ENCODE data around the gene TJAP1.
"Not testable (repeated sequence)": the region's sequence is repeated elsewhere in the genome, so short reads cannot be mapped to it uniquely, and the experiment has no call there.

Gene TJAP1

DNA sequence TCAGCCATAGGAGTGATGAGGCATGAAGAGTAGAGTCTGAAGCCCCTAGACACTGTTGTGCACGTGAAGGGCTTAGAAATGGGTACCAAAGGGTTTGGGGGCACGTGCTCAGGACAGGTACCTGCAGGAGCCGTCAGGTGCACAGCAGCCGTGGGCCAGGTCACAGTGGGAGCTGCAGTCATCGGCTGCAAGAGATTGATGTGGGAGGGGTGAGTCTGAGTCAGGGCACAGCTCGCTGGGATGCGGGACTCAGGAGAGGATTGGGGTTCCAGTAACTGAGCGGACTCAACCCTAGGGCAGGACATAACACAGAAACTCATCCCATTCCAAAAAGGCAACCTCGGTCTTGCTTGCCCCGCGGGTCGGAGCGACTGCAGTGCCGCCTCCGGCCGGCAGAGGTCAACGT is 23.1 kb upstream of the TJAP1 start:
- no peak for FAIRE-seq

DNA sequence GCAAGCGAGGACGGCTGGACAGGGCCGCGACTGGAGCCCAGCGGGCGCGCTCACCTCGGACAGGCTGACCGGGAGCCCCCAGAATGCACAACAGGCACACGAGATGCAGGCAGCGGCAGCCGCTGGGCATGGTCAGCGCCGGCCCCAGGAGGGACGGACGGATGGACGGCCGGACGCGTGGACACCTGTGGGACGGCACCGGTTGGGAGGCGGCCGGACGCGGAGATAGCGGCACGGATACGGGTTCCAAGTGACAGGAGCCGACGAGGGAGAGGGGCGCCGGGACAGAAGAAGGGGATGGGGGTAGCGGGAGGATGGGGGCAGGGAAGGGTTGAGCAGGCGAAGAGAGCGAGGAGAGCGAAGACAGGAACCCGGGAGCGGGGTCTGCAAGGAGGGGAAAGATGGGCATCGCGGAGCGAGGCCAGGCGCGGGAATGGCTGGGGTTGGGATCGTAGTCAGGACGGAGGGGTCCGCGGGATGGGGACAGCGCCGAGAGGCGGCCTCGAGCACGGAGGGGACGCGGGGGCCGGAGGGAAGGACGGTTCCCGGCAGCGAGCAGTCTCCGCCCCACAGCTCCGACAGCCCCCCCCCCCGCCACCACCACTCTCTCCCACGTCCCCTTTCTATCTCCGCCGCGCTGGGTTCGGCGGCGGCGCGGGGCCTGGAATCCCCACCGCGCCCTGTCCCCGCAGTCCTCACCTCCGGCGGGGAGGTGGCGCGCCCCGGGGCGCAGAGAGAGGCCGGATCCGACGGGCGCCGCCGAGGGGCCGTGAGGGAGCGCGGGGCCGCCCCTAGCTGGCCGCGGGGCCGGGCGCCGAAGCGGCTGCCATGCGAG is 22.5 kb upstream of the TJAP1 start:
- FAIRE-seq: no peak

DNA sequence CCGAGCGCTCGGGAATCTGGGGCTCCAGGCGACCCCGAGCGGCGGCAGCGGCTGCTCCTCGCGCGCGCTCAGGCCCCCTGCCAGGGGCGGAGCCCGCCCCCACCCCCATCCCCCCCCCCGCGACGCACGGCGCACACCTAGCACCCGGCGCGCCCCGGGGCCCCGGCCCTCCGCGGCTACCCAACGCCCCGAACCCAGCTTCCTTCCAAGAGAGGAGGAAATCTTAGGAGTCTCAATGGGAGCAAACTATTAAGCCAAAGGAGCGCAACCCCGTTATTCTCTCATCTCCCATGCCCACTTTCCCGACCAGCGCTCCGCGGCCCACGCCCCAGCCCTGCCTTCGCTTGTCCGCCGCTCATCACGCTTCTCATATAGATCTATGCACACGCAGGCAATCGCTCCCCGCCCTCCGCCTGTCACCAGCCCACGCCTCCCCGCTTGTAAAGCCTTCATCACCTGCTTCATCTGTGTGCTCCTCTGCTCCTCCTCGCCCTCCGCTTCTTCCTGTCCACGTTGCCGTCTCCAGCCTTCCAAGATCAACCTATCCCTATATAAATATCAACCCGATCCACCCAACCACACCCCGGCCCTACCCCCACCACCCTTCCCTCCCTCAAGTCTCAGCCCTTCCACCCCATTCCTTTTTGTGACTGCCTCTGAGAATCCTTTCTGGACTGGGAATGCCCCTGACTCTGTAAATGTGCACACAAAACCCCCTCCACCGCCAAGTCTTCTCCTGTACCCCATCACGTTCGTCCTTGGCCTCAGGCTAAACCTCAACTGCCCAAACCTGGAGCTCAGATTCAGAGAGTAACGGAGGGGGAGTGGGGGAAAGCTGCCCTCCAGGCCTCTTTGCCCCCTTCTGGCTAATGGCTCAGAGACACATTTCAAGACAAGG is 21.6 kb upstream of the TJAP1 start, which contains the start of gene DLK2:
Gene DLK2 (minus strand): TSS at position 18 of the 898 bp plus-strand sequence. CDS start 723 bp downstream, outside the sequence.
- no peak for FAIRE-seq

DNA sequence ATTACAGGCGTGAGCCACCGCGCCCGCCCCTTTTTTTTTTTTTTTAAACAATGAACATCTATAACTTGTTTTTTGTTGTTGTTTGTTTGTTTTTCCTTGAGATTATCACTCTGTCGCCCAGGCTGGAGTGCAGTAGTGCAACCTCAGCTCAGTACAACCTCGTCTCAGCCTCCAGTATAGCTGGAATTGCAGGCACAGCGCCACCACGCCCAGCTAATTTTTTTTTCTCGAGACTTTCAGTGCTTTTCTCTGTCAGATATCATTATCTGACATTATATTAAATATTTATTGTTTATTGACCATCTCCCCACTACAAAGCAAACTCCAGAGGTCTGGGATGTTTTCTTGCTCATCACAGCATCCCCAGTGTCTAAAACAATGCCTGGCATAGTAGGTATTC is 19.7 kb upstream of the TJAP1 start:
- no peak for FAIRE-seq

DNA sequence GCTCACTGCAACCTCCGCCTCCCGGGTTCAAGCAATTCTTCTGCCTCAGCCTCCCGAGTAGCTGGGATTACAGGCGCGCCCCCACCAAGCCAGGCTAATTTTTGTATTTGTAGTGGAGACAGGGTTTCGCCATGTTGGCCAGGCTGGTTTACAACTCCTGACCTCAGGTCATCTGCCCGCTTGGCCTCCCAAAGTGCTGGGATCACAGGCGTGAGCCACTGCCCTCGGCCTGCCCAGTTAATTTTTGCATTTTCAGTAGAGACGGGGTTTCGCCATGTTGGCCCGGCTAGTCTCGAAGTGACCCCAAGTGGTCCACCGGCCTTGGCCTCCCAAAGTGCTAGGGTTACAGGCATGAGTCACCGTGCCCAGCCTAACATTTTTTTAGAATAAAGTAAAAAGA is 19.2 kb upstream of the TJAP1 start:
- FAIRE-seq: not testable (repeated sequence)

DNA sequence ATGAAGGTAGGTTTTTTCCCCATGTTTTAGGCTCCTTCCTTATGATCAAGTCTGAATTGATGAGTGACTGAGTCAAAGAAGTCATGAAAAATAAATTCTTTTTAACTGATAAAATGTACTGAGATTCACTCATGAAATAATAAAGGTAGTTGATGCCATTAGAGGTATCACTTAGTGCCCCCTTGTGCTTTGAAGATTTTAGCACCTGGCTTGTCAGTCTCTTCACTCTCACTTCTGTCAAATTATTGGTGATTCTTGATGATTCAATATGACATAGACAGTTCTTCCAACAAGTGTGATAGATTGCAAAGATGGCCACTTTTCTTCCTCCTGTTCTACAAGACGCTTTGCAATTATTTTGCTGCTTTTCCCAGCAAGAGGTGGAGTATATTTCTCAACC is 17.8 kb upstream of the TJAP1 start:
- no peak for FAIRE-seq

DNA sequence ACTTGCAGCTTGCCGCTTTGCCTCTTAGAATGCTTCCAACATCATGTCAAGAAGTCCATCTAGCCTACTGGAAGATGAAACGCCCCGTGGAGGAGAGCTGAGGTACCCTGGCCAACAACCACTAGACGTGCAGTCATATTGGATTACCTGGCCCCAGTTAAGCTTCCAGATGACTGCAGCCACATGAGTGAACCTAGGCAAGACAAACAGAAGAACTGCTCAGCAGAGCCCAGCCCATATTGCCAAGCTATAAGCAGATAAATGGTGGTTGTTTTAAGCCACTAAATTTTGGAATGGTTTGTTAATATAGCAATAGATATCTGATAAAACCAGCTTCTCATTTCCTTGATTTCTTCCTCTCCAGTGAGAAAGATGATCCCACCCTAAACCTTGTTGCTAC is 17.3 kb upstream of the TJAP1 start:
- FAIRE-seq: no peak

DNA sequence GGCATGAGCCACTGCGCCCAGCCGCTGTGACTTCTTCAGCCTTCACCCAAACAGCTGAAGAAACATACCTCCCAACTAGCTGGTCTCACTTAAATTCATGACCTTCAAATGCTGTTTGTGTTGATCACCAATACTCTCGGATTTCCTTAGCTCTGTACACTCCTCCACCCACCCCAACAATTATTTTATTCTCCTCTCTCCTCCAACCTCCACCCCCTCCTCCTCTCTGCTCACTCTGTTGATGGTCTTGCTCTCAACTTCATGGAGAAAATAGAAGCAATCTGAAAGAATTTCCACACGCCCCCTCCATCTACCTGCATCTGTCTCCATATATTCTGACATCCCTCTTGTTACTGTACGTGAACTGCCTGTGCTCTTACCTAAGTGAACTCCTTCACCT is 15.4 kb upstream of the TJAP1 start:
- no peak for FAIRE-seq

DNA sequence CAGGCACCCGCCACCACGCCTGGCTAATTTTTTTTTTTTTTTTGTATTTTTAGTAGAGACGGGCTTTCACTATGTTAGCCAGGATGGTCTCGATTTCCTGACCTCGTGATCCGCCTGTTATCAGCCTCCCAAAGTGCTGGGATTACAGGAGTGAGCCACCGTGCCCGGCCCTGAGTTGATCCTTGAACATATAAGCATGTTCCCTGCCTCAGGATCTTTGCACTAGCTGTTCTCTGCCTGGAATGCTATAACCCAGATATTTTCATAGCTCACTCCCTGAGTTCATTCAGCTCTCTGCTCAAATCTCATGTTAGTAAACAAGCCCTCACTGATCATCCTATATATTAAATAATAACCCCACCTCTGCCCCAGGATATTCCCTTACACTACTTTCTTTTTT is 13.0 kb upstream of the TJAP1 start:
- no peak for FAIRE-seq

DNA sequence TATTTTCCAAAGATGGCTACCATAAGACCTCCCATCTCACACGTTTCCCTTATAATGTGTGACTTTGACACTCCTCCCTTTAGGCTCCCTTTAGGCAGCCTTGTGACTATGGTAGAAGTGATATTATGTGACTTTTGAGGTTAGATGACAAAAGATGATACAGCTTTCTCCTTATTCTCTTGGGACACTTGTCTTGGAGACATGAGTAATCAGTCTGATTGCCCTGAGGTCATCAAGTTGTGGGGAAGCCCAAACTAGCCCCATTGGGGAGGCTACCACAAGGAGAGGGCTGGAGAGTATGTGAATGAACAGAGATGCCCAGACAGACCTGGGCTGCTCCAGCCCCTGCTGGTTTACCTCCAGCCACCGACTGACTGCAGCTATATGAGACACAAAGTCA is 11.4 kb upstream of the TJAP1 start:
- no peak for FAIRE-seq

DNA sequence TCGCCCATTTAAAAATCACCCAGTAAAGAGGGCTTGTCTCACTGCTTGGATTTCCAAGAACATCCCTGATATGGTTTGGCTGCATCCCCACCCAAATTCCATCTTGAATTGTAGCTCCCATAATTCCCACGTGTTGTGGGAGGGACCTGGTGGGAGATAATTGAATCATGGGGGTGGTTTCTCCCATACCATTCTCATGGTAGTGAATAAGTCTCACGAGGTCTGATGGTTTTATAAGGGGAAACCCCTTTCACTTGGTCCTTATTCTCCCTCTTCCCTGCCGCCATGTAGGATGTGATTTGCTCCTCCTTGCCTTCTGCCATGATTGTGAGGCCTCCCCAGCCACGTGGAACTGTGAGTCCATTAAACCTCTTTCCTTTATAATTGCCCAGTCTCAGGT is 10.1 kb upstream of the TJAP1 start:
- not testable (repeated sequence) for FAIRE-seq

DNA sequence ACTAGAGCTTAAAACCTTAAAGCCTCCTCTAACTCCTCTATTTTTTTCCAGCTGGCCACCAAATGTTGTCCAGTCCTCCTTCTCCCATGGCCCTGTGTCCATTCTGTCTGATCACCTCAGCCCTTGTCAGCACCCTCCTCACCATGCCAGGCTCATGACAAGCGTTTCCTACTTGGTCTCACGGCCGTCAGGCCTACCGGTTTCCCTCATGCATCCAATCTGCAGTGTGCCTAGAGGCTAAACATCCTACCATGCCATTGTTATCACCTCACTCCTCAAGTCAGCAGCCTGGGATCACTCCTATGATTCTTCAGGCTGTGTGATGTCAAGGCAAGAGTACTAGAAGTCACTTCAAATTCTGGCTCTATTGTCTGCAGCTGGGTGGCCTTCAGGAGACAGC is 9.6 kb upstream of the TJAP1 start:
- no peak for FAIRE-seq

DNA sequence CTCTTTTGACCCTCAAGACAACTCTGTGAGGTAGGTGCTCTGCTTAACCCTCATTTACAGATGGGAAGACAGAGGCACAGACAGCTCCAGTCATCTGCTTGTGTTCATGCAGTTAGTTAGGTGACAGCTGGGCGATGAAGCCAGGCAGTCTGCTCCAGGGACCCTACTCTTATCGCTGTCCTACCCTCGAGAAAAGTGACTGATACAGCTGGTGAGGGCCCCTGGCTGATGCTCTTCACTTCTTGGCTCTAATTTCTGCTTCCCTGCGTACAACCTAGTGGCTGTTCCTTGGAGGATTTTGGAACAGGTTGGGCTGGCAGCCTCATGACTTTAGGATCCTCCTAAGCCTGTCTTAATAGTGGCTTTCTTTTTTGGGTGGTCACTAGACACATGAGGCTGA is 9.1 kb upstream of the TJAP1 start:
- FAIRE-seq: no peak

DNA sequence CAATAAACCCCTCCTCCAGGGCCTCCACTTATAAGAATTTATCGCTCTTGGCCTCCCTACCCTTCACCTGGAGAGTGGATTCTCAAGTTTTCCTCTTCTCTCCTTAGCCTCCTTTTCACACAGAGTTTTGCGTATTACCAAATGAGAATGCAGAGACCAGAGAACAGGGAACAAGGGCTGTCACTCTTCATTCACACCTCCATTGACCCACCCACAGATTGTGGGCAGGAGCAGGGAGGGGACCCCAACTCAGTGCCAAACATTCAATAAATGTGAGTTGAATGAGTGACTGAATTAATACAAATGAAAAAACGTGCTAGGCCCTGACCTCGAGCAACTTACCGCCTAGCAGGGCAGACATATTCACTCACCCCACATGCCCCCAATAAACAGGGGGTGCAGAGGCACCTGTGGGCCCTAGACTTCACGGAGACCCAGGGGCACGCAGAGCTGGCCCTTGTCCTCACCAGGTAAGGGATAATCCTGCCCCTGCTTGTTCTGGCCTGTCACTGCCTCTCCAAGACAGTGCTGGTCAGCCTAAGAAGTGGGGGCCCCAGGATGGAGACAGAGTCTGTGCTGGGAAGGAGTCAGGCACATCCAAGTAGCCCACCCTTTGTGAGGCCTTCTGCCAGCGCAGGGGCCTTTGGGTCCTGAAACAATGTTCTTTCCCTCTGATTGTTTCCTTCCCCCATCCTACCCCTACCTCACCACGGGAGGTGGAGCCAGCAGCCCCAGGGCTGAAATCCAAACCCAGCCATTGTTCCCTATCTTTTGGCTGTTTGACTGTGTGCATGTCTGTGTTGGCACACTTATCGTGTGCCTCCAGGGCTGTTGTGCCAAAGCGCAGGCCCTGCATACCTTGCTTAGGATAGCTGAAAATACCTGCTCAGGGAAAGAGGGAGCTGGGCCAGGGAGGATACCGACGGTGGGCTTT is 8.4 kb upstream of the TJAP1 start:
- no peak for FAIRE-seq

DNA sequence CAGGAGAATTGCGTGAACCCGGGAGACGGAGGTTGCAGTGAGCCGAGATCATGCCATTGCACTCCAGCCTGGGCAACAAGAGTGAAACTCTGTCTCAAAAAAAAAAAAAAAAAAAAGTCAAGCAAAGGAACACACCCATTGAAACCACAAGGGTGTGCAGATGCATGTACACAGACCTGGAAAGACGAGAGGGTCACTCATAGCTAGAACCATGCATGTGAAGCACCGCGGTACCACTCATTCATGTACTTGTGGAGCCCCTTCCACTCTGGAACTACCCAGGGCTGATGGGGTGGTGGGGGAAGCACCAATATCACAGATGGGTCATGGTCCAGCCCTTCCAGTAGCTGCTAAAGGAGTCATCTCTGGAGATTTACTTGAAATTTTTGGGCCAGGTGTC is 7.4 kb upstream of the TJAP1 start:
- FAIRE-seq: no peak

DNA sequence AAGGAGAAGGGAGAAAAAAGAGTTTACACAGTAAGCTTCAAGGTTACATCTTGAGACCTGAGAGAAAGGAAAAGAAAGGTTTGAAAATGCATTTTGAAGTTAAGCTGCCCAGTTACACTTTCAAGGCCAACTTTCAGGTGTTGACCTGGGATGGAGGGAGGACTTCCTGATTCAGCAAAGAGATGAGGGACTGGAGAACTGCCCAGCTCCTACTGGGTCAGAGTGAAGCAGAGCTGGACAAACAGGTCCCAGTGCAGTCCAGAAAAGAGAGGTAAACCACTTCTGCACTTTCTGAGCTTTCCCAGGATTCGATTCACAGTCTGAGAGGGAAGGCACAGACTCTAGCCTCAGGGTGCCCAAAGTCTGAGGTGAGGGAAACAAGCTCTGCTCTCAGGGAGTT is 6.0 kb upstream of the TJAP1 start:
- no peak for FAIRE-seq

DNA sequence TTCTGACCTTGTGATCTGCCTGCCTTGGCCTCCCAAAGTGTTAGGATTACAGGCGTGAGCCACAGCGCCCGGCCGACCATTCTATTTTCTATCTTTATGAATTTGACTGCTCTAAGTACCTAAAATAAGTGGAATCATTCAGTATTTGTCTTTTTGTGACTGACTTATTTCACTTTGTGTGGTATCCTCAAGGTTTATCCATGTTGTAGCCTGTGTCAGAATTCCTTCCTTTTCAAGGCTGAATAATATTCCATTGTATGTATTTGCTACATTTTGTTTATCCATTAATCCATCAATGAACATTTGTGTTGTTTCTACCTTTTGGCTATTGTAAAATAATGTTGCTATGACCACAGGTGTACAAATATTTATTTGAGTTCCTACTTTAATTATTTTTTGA is 4.9 kb upstream of the TJAP1 start:
- no peak for FAIRE-seq

DNA sequence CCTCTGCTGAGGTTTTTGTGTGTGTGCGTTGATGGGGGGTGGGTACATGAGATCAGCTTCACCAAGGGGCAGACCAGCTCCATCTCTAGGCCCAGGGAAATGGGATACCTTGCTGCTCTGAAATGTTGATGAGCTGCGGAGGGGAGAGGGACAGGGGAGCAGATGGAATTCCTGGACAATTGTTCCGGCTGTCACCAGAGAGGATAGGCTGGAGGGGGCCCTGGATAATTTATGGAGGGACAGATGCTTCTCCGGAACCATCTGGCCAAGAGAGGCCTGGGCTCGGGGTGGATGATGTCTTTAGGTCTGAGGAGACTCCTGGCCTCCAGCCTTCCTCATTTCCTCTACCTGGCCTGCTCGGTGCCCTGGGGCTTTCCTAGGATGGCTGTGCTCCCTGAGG is 1.9 kb upstream of the TJAP1 start:
- no peak for FAIRE-seq

DNA sequence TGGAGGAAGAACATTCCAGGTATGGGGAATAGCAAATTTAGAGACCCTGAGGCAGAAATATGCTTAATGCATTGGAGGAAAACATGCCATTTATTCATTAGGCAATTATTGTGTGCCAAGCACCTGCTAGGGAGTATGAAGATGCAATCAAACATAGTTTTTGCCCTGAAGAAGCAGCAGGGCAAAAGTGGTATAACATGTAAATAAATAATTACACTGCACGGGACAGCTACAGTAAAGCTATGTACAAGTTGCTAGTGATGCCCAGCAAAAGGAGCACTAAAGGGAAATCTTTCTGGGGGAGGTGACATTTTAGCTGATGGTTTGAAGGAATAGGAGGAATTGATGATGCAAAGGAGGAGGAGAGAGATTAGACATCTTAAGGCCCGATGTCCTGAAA is 624 bp upstream of the TJAP1 start:
- FAIRE-seq: no peak

DNA sequence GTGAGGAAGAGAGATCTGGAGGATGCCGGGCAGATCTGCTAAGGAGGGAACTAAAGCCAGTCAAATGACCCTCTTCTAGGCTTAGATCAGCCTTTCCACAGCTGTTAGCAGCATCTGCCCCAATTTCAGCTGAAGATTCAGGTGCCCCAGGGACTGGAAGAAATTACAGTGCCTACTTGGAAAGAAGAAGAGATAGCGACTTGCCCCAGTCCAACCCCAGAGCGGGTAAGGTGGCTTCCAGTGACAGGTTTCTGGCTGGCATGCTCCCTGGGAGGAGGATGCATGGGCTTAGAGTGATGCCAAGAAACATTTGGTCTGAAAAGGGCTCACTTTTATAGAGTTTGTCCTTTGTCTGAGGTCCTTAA is 620 bp downstream of the TJAP1 start:
- no peak for FAIRE-seq

DNA sequence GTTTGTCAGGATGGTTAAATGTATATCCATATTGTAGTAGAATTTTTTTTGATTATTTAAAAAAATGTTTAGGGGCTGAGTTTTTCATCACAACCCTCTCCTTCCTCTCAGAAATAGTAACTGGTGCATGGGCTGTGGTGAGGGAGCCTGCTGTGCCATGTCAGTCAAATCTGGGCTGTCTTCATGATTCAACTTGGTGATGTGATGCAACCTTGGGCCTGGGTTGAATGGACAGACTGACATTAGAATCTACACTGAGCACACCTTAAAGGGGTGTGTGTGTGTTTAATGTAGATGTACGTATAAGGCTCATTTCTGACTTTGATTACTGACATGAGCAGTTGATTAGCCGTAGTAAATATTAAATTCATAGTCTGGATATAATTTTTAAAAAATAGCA is 3.7 kb downstream of the TJAP1 start:
- FAIRE-seq: no peak

DNA sequence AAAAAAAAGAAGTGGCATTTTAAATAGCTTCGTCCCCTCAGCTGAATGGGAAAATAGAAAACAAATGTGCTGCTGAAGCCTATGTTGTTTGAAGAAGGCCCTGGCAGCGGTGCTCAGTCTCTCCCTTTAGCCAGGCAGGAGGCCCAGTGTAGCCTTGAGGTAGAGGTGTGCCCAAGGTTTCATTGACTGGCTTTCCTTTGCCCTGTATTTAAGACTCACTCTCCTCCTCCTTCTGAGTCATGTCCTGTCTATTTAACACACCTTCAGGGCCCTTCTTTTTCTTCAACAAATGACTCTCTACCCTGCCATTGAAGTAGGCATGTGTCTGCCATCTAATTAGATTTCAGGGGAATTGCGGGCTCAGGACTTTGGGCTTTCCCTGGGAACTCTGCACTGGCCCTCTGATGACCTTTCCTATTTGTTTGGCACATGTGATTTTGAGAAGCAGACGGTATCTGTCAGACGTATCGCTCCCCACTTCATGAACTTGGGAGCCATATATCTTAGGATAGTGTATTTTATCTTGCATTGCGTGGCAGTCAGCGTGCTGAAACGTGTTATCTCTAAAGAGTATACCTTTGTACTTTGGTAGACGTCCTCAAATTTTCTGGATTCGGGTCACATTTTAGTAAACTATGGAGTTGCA is 4.3 kb downstream of the TJAP1 start:
- FAIRE-seq: no peak

Measured in colon (tissue), 2 donors.